Psoas muscle (tissue), 8 donors: Measurements from ENCODE around the gene RING1. TPM values are rescaled to one million over a fixed set of nuclear protein-coding genes. Genes with fewer than 3 reads are reported as not detected.

Source experiments
- ATAC-seq, 4 donors: fragments of 200-7000 bp; cut with Tn5 transposase; one replicate each; pipeline ENCODE4 v1.9.1; 2020; ENCODE audit warnings: moderate library complexity in 3 of 4, mild to moderate bottlenecking in 2 of 4
- DNase-seq, 2 donors: peaks; one replicate each; pipeline ENCODE4 v3.0.0-alpha.2; 2020
- H3K27ac ChIP-seq: fragments of 200-600 bp; one replicate; pipeline ENCODE4 v1.8.0; 2022
- H3K27me3 ChIP-seq, 3 donors: fragments of 200-600 bp in 1 of 3; one replicate each; pipeline versions ENCODE4 v1.6.1 to v1.8.0; 2013 to 2022; ENCODE audit warnings: low read length in 2 of 3, mild to moderate bottlenecking in 2 of 3, moderate library complexity in 1 of 3; ENCODE audit not compliant: insufficient read depth in 3 of 3
- H3K36me3 ChIP-seq, 2 donors: fragments of 200-600 bp in 1 of 2; one replicate each; pipeline versions ENCODE4 v1.6.1 to v1.8.0; 2013 to 2022; ENCODE audit warnings: low read depth in 1 of 2, mild to moderate bottlenecking in 1 of 2, moderate library complexity in 1 of 2; ENCODE audit not compliant: insufficient read depth in 1 of 2
- H3K4me1 ChIP-seq: fragments of 200-600 bp; one replicate; pipeline ENCODE4 v1.8.0; 2022
- H3K4me3 ChIP-seq: fragments of 200-600 bp; one replicate; pipeline ENCODE4 v1.8.0; 2022; ENCODE audit warnings: mild to moderate bottlenecking
- H3K9me3 ChIP-seq: fragments of 200-600 bp; one replicate; pipeline ENCODE4 v1.8.0; 2022
- WGBS, 3 donors: extraction: QIAGEN DNeasy Blood & Tissue Kit; methylation state at CpG; one replicate each; pipeline versions ENCODE4 v1.1.6 to v1.1.7; 2013; 5-methylcytosine and 5-hydroxymethylcytosine counted together
- intact Hi-C, 2 donors: fragments of 100-400 bp; cut with DNase I; formaldehyde crosslinking; loops; one replicate each; pipeline versions ENCODE4 v1.11.0 to v1.14.2; 2022
- polyA plus RNA-seq, 3 donors: library from polyadenylated mRNA; stranded (reverse); fragments of 200-250 nt; gene quantifications; one replicate each; pipeline ENCODE4 v1.2.3, GENCODE V29; 2013
- total RNA-seq, 4 donors: library from RNA; stranded (reverse); fragmentation: NEBNext Ultra II Directional in 2 of 4; extraction: Animal tissue kit (Norgen Biotek cat#: 25700) in 2 of 4; gene quantifications; one replicate each; pipeline versions ENCODE4 v1.2.1 to v1.2.4, GENCODE V29; 2021 to 2023
- TF ChIP-seq, protein P1 (sequence below): fragments of 200-600 bp; IDR thresholded peaks from one replicate; pipeline ENCODE4 v1.8.0; 2022; ENCODE audit warnings: antibody characterized with exemption
- donor health status: healthy with polysubstance abuse.
- donor health status: DM: no; HTN: no; CAD: no; lungs with moderate emphysema.
- donor health status: Bipolar disorder and iron deficiency.
- donor health status: healthy.
- donor health status: DM: yes; HTN: yes; CAD: no.
- donor health status: DM: no; HTN: no; CAD: no.
- donor health status: DM: no; HTN: no; CAD: no.
- donor health status: DM: yes; HTN: yes; CAD: no.

The RING1 gene
- total and polyA plus RNA-seq, 7 donors = 27.9 to 39.4 (median 30.2) TPM

DNA sequence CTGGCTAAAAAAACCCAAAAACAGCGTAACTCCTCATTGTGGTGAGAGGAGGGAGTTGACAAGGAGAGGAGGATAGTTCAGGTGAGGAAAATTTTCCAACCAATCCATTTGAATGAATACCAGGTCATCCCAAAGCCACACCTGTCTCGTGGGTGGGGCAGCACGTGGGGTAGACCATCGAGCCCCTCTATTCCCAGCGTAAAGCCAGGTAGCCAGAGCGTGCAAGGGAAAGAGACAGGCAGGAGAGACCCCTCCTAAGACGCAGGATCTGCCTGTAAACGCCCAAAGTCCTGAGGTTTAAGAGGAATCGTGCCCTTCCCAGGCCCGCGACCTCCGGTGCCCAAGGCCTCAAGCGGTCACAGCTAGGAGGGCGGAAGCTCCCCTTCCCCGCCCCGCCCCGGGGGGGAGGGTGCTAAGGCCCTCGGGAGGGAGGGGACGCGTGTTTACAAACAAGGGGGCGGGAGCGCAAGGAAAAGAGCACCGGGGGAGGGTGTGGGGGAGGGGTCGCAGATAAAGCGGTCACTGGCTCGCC, 8.5 kb upstream of the RING1 start:
- TF ChIP-seq, protein P1, sequence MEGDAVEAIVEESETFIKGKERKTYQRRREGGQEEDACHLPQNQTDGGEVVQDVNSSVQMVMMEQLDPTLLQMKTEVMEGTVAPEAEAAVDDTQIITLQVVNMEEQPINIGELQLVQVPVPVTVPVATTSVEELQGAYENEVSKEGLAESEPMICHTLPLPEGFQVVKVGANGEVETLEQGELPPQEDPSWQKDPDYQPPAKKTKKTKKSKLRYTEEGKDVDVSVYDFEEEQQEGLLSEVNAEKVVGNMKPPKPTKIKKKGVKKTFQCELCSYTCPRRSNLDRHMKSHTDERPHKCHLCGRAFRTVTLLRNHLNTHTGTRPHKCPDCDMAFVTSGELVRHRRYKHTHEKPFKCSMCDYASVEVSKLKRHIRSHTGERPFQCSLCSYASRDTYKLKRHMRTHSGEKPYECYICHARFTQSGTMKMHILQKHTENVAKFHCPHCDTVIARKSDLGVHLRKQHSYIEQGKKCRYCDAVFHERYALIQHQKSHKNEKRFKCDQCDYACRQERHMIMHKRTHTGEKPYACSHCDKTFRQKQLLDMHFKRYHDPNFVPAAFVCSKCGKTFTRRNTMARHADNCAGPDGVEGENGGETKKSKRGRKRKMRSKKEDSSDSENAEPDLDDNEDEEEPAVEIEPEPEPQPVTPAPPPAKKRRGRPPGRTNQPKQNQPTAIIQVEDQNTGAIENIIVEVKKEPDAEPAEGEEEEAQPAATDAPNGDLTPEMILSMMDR = no peak
- H3K27me3 ChIP-seq = no peaks in the 10 kb centered on the region
- peak overlapping the region; percentile 92 for H3K27ac ChIP-seq
- DNase-seq = peak in 1 of 2 donors; percentile 89
- H3K36me3 ChIP-seq = peaks cover 14 to 57% of the 10 kb centered on the region in 2 donors
- peaks cover 32% of the 10 kb centered on the region for H3K4me1 ChIP-seq
- intact Hi-C loops = loop anchor here (5.0 to 10.0 kb wide), 3 partner anchors 215 to 1005 kb away; partner anchors contain the start of genes CUTA (in 1 of the 2), GPSM3 (in 1 of the 2), PBX2 (in 1 of the 2) and PHF1 (in 1 of the 2)
- H3K9me3 ChIP-seq = no peaks in the 10 kb centered on the region
- WGBS, 3 donors = 2 to 3% (median 2%) methylated on average over 15 to 26 of the region's 26 CpGs
- peak overlapping the region; percentile 81 for H3K4me3 ChIP-seq
- peak; percentile 52 to 70 (median 66) for ATAC-seq

DNA sequence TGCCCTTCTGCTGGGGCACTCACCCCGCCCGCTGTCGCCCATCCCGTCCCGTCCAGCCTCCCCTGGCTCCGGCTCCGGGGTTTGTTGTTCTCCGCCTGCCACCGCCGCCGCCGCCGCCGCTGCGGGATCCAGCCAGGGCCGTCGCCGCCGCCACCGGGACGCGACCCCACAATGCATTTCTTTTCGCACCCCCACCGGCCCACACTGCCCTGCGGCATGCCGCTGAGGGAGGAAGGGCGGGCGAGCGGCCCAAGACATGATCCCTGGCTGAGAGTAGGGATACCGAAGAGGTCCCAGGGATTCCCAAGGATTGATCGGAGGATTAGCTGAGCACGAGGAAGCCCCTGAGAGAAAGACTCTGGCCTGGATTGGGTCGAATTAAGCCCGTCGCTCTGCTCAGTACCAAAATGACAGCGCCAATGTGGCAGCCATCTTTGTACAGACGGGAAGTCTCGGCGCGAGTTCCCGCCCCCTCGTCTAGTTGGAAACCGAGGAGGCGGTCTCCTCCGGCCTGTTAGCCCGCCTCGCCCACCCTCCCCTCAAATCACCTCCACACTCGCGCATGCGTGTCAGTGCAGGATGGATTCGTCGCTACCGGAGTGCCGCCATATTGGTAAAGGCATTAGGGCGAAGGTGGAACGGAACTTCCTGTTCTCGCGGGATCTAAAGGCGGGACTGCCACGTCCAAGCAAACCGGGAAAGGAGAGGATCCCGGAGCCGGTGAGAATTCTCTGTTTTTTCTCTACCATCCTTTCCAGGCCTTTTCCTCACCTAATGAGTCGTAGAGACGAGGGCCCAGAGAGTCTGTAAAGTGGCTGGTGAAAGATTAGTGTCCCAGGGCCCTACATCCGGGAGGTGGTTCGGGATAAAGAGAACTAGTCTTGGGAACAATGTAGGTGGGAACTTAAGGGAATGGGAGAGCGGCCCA, 7.8 kb upstream of the RING1 start, which contains the start of the genes RXRB and SLC39A7:
Gene RXRB, minus strand, starts transcription at position 447 of the 928 bp plus-strand sequence. Its CDS starts 189 bp downstream, at position 258.
Gene SLC39A7, plus strand, starts transcription at position 649 of the 928 bp plus-strand sequence. CDS start 379 bp downstream, outside the sequence.
- no peaks in the 10 kb centered on the region for H3K9me3 ChIP-seq
- TF ChIP-seq, protein P1 = no peak
- H3K4me1 ChIP-seq = peaks cover 32% of the 10 kb centered on the region
- H3K27ac ChIP-seq = peak within 1 kb of the TSS; percentile 92
- no peaks in the 10 kb centered on the region for H3K27me3 ChIP-seq
- peak; percentile 100 for DNase-seq
- WGBS, 3 donors = 0% methylated on average over 64 to 68 of the region's 68 CpGs
- intact Hi-C loops = loop anchor here (5.0 to 10.0 kb wide), 2 partner anchors 214 to 228 kb away; partner anchors contain the start of genes CUTA (in 1 of the 2) and PHF1 (in 1 of the 2)
- H3K36me3 ChIP-seq = peaks cover 11 to 50% of the 10 kb centered on the region in 2 donors
- H3K4me3 ChIP-seq = peak within 1 kb of the TSS; percentile 81
- ATAC-seq = peak; percentile 82 to 86 (median 84)

DNA sequence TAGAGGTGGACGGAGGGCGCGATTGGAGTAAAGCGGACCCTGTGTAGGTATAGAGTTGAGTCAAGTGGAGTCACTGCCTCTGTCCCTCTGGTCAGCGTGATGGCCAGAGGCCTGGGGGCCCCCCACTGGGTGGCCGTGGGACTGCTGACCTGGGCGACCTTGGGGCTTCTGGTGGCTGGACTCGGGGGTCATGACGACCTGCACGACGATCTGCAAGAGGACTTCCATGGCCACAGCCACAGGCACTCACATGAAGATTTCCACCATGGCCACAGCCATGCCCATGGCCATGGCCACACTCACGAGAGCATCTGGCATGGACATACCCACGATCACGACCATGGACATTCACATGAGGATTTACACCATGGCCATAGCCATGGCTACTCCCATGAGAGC, 7.2 kb upstream of the RING1 start:
- peak overlapping the region; percentile 92 for H3K27ac ChIP-seq
- intact Hi-C loops = loop anchor here (5.0 to 10.0 kb wide), 2 partner anchors 214 to 229 kb away; partner anchors contain the start of genes CUTA (in 1 of the 2) and PHF1 (in 1 of the 2)
- WGBS, 3 donors = 1 to 2% (median 1%) methylated on average over 13 to 14 of the region's 14 CpGs
- no peaks in the 10 kb centered on the region for H3K27me3 ChIP-seq
- H3K36me3 ChIP-seq = peaks cover 7 to 43% of the 10 kb centered on the region in 2 donors
- TF ChIP-seq, protein P1 = peak; percentile 5
- peak; percentile 7 to 15 (median 8) for ATAC-seq
- no peaks in the 10 kb centered on the region for H3K9me3 ChIP-seq
- peak in 1 of 2 donors; percentile 63 for DNase-seq
- peaks cover 32% of the 10 kb centered on the region for H3K4me1 ChIP-seq
- peak overlapping the region; percentile 81 for H3K4me3 ChIP-seq

DNA sequence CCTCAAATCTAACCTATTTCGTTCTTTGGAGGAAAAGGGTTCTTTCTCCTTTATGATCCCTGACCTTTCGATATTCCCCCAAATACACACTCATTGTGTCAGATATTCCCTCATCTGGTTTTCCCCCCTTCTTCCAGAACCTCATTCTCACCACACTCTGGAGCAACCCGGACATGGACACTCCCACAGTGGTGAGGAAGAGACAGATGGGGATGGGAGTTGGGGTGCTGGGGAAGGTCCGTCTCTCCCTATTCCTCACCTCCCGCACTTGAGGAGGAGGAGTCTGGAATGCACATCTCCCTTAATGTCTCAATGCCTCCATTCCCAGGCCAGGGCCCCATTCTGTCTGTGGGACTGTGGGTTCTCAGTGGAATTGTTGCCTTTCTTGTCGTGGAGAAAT, 6.4 kb upstream of the RING1 start:
- intact Hi-C loops = loop anchor here (5.0 to 10.0 kb wide), 2 partner anchors 213 to 230 kb away; partner anchors contain the start of genes CUTA (in 1 of the 2) and PHF1 (in 1 of the 2)
- no peak for DNase-seq
- 80 to 87% (median 80%) methylated on average over 6 of the region's 6 CpGs for WGBS, 3 donors

More for the DNA sequence above, 6.4 kb upstream of the RING1 start:
- ATAC-seq = no peak
- TF ChIP-seq, protein P1 = no peak
- Histone ChIP-seq H3K4me1 (peaks cover 32% of the 10 kb centered on the region), H3K4me3 (peak overlapping the region; percentile 81), H3K9me3 (no peaks in the 10 kb centered on the region), H3K27ac (peak overlapping the region; percentile 92), H3K36me3 (peaks cover 6 to 36% of the 10 kb centered on the region in 2 donors), H3K27me3 (no peaks in the 10 kb centered on the region)
